Activated T-helper 9 cell treated with anti-CD3 and anti-CD28 coated beads, Interleukin-2, amount 50 U/mL, for 16 hours (primary cell): ENCODE results near the gene KIRREL1.
"Not testable (repeated sequence)": the region's sequence is repeated elsewhere in the genome, so short reads cannot be mapped to it uniquely, and the experiment has no call there.

Source experiments
- DNase-seq: peaks from one replicate; pipeline ENCODE4 v3.0.0-alpha.2; 2020; ENCODE audit warnings: low read depth

KIRREL1 gene

GRCh38 chr1:158105352-158106095 lies 112.1 kb downstream of the KIRREL1 start:
- no peak for DNase-seq

- DNase-seq = no peak
Observed at GRCh38 chr1:158107916-158108315, 114.5 kb downstream of the KIRREL1 start.

GRCh38 chr1:158112994-158113758 lies 119.7 kb downstream of the KIRREL1 start:
- DNase-seq = no peak

- DNase-seq = no peak
Observed at GRCh38 chr1:158113759-158114127, 120.3 kb downstream of the KIRREL1 start.

DNA sequence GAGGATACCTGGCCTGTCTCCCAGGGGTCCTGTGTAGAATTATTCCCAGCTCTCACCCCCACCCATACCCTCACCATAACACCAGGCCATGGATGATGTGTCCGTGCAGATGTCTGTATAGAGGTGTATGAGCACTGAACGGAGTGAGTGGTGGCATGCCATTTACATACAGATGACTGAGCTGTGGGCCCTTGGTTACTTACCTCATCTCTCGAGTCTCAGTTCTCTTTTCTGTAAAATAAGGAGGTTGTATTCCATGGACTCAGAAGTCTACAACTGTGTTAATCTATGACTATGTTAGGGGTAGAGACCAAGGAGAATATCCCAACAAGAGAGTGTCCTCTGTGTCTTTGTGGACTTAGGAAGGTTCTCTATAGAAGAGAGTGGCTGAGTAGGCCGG lies 121.7 kb downstream of the KIRREL1 start:
- DNase-seq = no peak

- DNase-seq = no peak
Observed at GRCh38 chr1:158116311-158117167, 123.1 kb downstream of the KIRREL1 start.

DNA sequence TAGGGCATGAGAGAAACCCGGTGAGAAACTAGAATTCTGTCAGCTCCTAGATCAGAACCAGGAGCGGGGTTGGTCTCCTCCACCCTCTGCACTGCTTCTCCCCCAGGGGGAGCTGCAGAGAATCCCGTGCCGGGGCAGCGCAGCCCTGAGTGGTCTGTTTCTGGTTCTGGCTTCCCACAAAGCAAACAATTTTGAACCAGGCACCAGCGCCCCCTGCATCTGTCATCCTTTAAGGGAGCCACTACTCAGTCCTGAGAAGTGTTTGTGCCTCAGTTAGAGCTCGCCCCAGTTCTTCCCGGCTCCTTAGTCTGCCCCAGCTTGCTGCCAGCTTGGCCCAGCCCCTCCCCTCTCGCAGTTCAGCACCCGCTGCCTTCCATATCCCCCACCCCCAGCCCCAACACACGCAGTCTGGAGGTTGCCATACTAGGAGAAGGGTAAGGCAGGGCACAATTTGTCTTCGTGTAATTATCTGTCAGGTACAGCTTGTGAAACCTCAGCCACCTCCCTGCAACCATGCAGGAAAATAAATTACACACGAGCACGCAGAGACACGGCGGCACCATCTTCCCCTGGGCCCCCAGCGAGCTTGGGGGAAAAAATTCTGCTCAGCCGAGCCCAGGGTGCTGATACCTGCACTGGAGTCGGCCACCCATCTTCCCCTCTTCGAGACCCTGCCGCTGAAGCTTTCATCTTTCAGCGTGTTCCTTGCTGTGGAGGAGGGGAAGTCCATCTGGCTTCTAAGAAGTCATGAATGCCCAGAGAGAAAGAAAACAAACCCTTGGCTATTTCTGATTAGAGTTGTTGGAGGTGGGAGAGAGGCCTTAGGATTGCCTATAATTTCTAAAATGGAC lies 124.6 kb downstream of the KIRREL1 start:
- DNase-seq = no peak

GRCh38 chr1:158118713-158119402 lies 125.4 kb downstream of the KIRREL1 start:
- no peak for DNase-seq

- DNase-seq = no peak
Observed at GRCh38 chr1:158119976-158120653, 126.7 kb downstream of the KIRREL1 start.

DNA sequence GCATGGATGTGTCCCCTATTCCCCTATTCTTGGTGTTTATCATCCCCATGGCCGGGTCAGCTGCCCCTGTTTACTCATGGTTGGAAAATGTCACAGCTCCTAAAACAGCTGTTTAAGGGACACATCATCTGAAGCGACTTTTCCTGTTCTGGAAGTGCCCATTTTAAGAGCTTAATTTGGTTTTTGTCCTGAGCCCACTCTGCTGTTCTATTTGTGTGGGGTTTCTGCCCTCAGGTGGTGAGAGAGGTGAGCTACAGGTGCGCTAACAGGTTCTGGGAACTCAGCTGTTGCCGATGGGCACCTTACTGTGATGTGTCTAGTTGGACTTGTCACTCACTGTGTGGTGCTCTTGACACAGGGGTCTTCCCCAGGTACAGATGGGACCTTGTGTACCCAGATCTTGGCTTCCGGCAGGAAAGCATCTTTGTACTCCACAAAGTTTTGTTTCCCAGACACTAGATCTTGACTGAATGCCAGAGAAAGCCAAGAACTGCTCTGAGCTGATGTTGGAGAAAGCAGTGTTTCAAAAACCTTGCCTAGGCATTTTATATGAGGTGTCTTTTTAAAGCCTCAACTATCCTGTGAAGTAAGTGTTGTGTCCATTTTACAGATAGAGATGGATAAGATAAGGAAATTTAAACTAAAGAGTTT lies 128.3 kb downstream of the KIRREL1 start:
- no peak for DNase-seq

- DNase-seq = no peak
Observed at GRCh38 chr1:158122833-158123388, 129.5 kb downstream of the KIRREL1 start.

GRCh38 chr1:158124034-158124433 lies 130.6 kb downstream of the KIRREL1 start:
- DNase-seq = no peak

DNA sequence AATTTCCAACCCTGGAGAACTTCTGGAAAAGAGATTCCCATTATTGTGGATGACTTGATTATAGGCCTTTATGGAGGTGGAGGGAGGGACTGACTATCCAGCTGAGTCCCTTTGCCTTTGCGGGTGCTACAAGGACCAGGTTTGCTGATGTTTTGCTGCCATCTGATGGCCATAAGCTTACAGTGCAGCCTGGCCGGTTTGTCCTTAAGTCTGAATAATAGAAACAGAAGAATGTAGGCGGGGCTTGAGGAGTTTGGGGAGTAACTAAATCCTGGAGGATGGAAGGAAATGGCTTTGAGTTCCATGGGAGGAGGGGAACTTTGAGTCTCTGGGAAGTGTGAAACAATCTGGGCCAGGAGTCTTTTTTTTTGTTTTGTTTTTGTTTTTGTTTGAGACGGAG lies 131.6 kb downstream of the KIRREL1 start:
- peak; percentile 40 for DNase-seq

- no peak for DNase-seq
Observed at GRCh38 chr1:158126425-158126824, 133.0 kb downstream of the KIRREL1 start.

DNA sequence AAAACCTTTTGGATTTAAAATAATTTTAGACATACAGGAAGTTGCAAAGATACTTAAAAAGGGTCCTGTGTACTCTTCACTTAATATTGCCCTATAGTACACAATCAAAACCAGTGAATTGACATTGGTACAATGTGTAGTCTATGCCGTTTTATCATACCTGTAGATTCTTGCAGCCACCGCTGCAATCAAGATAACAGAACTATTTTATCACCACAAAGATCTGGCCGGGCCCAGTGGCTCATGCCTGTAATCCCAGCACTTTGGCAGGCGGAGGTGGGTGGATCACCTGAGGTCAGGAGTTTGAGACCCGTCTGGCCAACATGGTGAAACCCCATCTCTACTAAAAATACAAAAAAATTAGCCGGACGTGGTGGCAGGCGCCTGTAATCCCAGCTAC lies 135.1 kb downstream of the KIRREL1 start:
- not testable (repeated sequence) for DNase-seq

DNA sequence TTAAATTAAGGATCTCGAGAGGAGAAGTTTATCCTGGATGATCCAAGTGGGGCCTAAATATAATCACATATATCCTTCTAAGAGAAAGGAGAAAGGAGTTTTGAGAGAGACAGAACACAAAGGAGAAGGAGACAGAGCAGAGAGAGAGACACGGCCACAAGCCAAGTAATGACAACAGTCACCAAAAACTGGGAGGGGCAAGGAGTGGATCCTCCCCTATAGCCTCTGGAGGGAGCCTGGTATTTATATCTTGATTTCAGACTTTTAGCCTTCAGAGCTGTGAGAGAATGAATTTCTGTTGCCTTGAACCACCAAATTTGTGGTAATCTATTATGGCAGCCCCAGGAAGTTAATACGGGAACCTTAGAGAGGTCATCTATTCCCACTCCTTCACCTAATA lies 137.8 kb downstream of the KIRREL1 start:
- DNase-seq = no peak

DNA sequence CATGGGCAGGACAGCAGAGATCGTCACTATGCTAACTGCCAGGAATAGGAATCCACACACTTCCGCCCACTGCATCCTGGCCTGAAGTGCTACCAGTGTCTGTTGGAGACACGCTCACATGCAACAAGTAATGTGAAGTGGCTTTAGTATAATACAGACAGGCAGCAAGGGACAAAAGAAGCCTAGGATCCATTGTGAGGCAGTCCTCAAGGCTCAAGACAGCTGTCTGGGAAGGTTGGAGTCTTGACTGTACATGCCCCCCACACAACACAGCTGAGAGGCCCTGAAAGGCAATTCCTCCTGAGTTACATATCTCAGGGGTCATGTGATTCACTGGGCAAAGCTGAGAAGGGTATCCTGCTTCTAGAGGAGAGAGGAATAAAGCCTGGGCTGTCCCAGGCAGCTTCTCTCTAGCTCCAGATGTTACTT lies 147.3 kb downstream of the KIRREL1 start:
- DNase-seq = no peak

DNA sequence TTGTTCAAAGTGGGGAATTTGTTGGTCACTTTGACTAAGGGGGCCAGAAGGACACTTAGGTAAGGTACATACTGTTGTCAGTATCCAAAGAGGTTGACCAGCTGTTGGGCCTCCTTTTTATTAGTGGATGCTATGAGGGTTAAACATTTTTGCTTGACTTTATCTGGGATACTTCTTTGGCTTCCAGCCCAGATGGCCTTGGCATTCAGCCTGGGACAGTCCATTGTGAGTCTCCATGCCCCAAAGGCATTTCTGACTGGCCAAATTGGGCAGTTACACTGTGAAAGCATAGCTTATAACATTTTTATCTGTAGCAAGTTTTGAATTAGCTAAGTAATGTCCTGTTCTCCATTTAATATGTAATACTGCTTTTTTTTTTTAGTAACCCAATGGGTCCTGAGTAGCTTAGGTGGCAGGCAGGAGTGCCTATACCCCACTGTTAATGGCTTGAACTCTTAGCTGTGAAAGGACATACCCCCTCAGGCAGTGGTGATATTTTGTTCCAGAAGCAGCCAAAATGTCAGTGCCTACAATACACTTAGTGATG lies 151.8 kb downstream of the KIRREL1 start:
- no peak for DNase-seq

DNA sequence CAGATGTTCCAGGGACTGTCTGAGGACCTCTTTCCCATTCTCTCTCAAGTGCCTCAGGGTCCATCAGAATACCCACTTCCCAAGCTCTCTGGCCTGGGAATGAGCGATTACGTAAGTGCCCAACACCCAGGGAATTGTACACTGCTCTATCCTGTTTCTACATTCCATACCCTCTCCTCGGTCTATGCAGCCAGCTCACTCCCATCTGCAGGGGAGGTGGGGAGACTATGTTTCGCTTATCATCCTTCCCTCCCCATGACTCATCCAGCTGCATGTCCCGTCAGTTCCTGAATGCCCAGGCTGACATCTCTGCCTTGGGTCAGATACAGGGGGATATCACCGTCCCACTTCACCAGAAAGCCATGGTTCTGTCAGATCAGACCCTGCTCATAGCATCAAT lies 152.7 kb downstream of the KIRREL1 start:
- DNase-seq = no peak
